ENCODE data around the gene SLC19A1.

DNA sequence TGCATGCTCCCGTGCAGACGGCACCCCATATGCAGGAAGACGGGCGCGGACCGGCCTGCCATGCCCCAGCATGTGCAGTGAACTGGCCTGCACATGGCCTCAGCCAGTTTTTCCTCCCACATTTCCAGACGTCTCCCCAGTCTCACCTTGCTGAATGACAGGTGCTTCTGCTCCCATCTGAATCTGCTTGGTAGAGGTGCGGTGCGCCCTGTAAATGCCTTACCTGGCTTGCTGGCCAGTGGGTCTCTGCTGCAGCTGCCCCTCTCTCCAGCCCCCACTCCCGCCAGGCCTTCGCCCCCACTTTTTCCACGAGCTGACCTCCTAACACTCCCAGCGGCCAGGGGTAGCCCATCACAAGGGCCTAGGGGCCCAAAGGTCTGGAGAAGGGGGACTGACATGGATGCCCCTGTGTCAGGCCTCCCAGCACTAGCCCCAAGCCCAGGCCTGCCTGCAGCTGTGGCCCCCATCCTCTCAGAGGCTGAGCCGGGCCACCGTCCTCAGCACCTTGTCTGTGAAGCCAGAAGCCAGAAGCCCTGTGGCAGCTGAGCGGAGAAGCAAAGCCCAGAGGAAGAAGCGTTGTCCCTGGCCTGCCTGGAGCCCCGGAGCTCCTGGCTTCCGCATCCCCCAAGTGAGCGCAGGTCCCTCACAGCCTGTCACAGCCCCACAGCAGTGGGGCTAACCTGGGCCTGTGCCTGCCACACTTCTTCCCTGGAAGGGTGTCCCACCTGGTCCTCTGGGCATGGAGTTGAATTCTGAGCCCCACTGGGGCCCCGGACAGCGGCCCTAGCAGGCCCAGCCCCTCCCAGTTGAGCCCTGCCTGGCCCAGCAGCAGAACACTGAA, 3.7 kb upstream of the SLC19A1 start:
- TF ChIP-seq, protein P1, sequence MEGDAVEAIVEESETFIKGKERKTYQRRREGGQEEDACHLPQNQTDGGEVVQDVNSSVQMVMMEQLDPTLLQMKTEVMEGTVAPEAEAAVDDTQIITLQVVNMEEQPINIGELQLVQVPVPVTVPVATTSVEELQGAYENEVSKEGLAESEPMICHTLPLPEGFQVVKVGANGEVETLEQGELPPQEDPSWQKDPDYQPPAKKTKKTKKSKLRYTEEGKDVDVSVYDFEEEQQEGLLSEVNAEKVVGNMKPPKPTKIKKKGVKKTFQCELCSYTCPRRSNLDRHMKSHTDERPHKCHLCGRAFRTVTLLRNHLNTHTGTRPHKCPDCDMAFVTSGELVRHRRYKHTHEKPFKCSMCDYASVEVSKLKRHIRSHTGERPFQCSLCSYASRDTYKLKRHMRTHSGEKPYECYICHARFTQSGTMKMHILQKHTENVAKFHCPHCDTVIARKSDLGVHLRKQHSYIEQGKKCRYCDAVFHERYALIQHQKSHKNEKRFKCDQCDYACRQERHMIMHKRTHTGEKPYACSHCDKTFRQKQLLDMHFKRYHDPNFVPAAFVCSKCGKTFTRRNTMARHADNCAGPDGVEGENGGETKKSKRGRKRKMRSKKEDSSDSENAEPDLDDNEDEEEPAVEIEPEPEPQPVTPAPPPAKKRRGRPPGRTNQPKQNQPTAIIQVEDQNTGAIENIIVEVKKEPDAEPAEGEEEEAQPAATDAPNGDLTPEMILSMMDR (IDR thresholded peaks at IDR 0.05; ENCODE audit: low read depth, low read length, missing input control) = no peak
- no peak for TF ChIP-seq EGR1 (IDR thresholded peaks at IDR 0.05; ENCODE audit: low read depth in 2 of 2)
- TF ChIP-seq RAD21 (IDR thresholded peaks at IDR 0.05) = no peak
- no peak for TF ChIP-seq YY1 (IDR thresholded peaks at IDR 0.05)
- TF ChIP-seq HNF4A (conservative IDR thresholded peaks at IDR 0.05) = no peak
- TF ChIP-seq, protein P2, sequence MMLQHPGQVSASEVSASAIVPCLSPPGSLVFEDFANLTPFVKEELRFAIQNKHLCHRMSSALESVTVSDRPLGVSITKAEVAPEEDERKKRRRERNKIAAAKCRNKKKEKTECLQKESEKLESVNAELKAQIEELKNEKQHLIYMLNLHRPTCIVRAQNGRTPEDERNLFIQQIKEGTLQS (IDR thresholded peaks at IDR 0.05) = no peak
